HG03521 (cell line): ENCODE results near the gene SNX13.

Experiments used
- ATAC-seq: cut with Tn5 transposase; IDR thresholded peaks from one replicate; pipeline ENCODE4 v1.9.1; 2021; ENCODE audit warnings: mild to moderate bottlenecking, moderate library complexity; ENCODE audit not compliant: unreplicated experiment

SNX13 gene

GRCh38 chr7:17940302-17940883, at the start of gene SNX13:
SNX13 (minus strand) TSS chr7:17940494; CDS start chr7:17940295, 199 bp downstream.
- ATAC-seq = peak; percentile 96

- no peak for ATAC-seq
These were observed 49.3 kb upstream of the SNX13 start for GRCh38 chr7:17989546-17989945.

GRCh38 chr7:17988858-17989257, 48.6 kb upstream of the SNX13 start:
- no peak for ATAC-seq

GRCh38 chr7:17988141-17988540, 47.8 kb upstream of the SNX13 start:
- ATAC-seq = no peak

- no peak for ATAC-seq
These were observed 46.6 kb upstream of the SNX13 start for GRCh38 chr7:17986851-17987250.

GRCh38 chr7:17985473-17986239, 45.4 kb upstream of the SNX13 start:
- ATAC-seq = no peak

GRCh38 chr7:17984288-17984687, 44.0 kb upstream of the SNX13 start:
- no peak for ATAC-seq

GRCh38 chr7:17983221-17984062, 43.1 kb upstream of the SNX13 start:
- no peak for ATAC-seq

GRCh38 chr7:17976952-17977351, 36.7 kb upstream of the SNX13 start:
- ATAC-seq = no peak

- no peak for ATAC-seq
These were observed 31.1 kb upstream of the SNX13 start for GRCh38 chr7:17971411-17971810.

GRCh38 chr7:17968791-17969715, 28.8 kb upstream of the SNX13 start:
- no peak for ATAC-seq

GRCh38 chr7:17966706-17967105, 26.4 kb upstream of the SNX13 start:
- ATAC-seq = no peak

GRCh38 chr7:17965603-17966002, 25.3 kb upstream of the SNX13 start:
- ATAC-seq = no peak

GRCh38 chr7:17963281-17963680, 23.0 kb upstream of the SNX13 start:
- ATAC-seq = no peak

GRCh38 chr7:17962652-17963051, 22.4 kb upstream of the SNX13 start:
- no peak for ATAC-seq

- no peak for ATAC-seq
These were observed 17.6 kb upstream of the SNX13 start for GRCh38 chr7:17957871-17958270.

GRCh38 chr7:17952387-17952786, 12.1 kb upstream of the SNX13 start:
- peak; percentile 100 for ATAC-seq

- ATAC-seq = no peak
These were observed 11.5 kb upstream of the SNX13 start for GRCh38 chr7:17951742-17952254.

GRCh38 chr7:17948526-17949238, 8.4 kb upstream of the SNX13 start:
- no peak for ATAC-seq

GRCh38 chr7:17947620-17948019, 7.3 kb upstream of the SNX13 start:
- ATAC-seq = no peak
